GM23248 (cell line): ENCODE measurements around the gene IL18. TPM values are rescaled to one million over a fixed set of nuclear protein-coding genes. Genes with fewer than 3 reads are reported as not detected.

Source experiments
- DNase-seq: peaks from one replicate; pipeline ENCODE4 v3.0.0-alpha.2; 2015
- H2AFZ ChIP-seq: fragments of 200-600 bp; sonication (generic); 2 replicates; pipeline ENCODE4 v1.6.1; 2016; ENCODE audit warnings: antibody characterized with exemption
- H3F3A ChIP-seq: fragments of 200-600 bp; sonication (generic); 2 replicates; pipeline ENCODE4 v1.6.1; 2016; ENCODE audit warnings: mild to moderate bottlenecking, antibody characterized with exemption, mixed run types; ENCODE audit not compliant: insufficient read depth
- H3K27ac ChIP-seq: fragments of 200-600 bp; sonication (generic); 2 replicates; pipeline ENCODE4 v1.5.1; 2016; ENCODE audit warnings: mild to moderate bottlenecking
- H3K27me3 ChIP-seq: fragments of 200-600 bp; sonication (generic); replicated peaks from 2 replicates; pipeline ENCODE4 v1.6.1; 2016; ENCODE audit warnings: mild to moderate bottlenecking; ENCODE audit not compliant: insufficient read depth
- H3K36me3 ChIP-seq: fragments of 200-600 bp; sonication (generic); 2 replicates; pipeline ENCODE4 v1.6.1; 2016; ENCODE audit warnings: low read depth, mild to moderate bottlenecking
- H3K4me1 ChIP-seq: fragments of 200-600 bp; sonication (generic); 2 replicates; pipeline ENCODE4 v1.6.1; 2016; ENCODE audit warnings: mild to moderate bottlenecking; ENCODE audit not compliant: insufficient read depth
- H3K4me2 ChIP-seq: fragments of 200-600 bp; sonication (generic); one replicate; pipeline ENCODE4 v1.6.1; 2016; ENCODE audit warnings: mild to moderate bottlenecking; ENCODE audit not compliant: unreplicated experiment
- H3K4me3 ChIP-seq: fragments of 200-600 bp; sonication (generic); 2 replicates; pipeline ENCODE4 v1.5.1; 2016; ENCODE audit warnings: mild to moderate bottlenecking
- H3K79me2 ChIP-seq: fragments of 200-600 bp; sonication (generic); 2 replicates; pipeline ENCODE4 v1.6.1; 2016; ENCODE audit warnings: mild to moderate bottlenecking; ENCODE audit not compliant: insufficient read depth
- H3K9ac ChIP-seq: fragments of 200-600 bp; sonication (generic); 2 replicates; pipeline ENCODE4 v1.6.1; 2016; ENCODE audit warnings: mild to moderate bottlenecking
- H3K9me2 ChIP-seq: fragments of 200-600 bp; sonication (generic); 2 replicates; pipeline ENCODE4 v1.6.1; 2016; ENCODE audit warnings: mixed run types, mild to moderate bottlenecking, moderate library complexity; ENCODE audit not compliant: insufficient read depth
- H3K9me3 ChIP-seq: fragments of 200-600 bp; sonication (generic); one replicate; pipeline ENCODE4 v1.6.1; 2017; ENCODE audit warnings: low read depth
- H4K20me1 ChIP-seq: fragments of 200-600 bp; sonication (generic); 2 replicates; pipeline ENCODE4 v1.6.0; 2016; ENCODE audit not compliant: insufficient read depth
- EZH2 ChIP-seq: fragments of 200-600 bp; sonication (generic); IDR thresholded peaks from 2 replicates; pipeline ENCODE4 v1.6.1; 2018; ENCODE audit warnings: antibody characterized with exemption, mild to moderate bottlenecking; ENCODE audit not compliant: insufficient read depth, poor library complexity, severe bottlenecking
- EZH2phosphoT487 ChIP-seq: fragments of 200-600 bp; sonication (generic); IDR thresholded peaks from 2 replicates; pipeline ENCODE4 v1.6.1; 2018; ENCODE audit warnings: antibody characterized with exemption, moderate library complexity, mild to moderate bottlenecking, low read depth; ENCODE audit not compliant: insufficient read depth
- WGBS, 2 experiments: methylation state at CpG; one replicate each; pipeline ENCODE4 v1.1.6; 2015 to 2017; ENCODE audit warnings: low lambda C conversion rate in 2 of 2, low coverage in 1 of 2; ENCODE audit errors: missing lambda C conversion rate in 2 of 2; 5-methylcytosine and 5-hydroxymethylcytosine counted together
- in situ Hi-C: fragments of 300-500 bp; cut with MboI; formaldehyde crosslinking; loops from 2 replicates; pipeline ENCODE4 v1.15.0; 2020
- polyA plus RNA-seq: library from polyadenylated mRNA; unstranded; fragments of >200 nt; fragmentation: Nextera tagmentation; extraction: Ambion mirVana; gene quantifications from 2 replicates; pipeline ENCODE4 v1.2.1, GENCODE V29; 2016
- total RNA-seq: library from RNA; depleted of rRNA; stranded (reverse); fragments of >200 nt; shearing (Covaris generic); gene quantifications from 2 replicates; pipeline ENCODE4 v1.2.3, GENCODE V29; 2014

IL18 gene
- total and polyA plus RNA-seq, 2 experiments from 2014 or later: 51.9 to 62.9 TPM

DNA sequence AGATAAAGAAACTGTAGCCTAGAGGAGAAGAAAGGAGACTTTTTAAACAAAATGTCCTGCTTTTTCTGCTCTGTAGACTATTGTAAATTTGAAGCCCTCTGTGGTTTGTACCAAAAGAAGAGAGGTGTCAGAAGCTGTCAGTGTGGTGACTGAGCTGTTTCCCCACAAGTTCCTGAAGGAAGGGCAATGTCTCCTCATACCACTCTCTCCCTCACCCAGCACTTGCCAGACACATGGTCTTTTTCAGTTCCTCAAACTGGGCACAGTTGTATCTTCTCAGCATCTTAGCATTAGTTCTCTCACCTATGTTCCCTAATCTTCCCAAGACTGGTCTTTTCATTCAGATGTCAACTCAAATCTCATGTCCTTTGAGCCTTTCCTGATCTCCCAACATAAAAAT is 15.7 kb upstream of the IL18 start:
- Histone ChIP-seq H3K4me2 (no peak overlapping the region), H3K79me2 (no peaks in the 10 kb centered on the region), H3K4me3 (no peak overlapping the region), H3K9ac (no peak overlapping the region), H3K27ac (no peak overlapping the region), H3K9me2 (no peaks in the 10 kb centered on the region), H3K27me3 (no peaks in the 10 kb centered on the region), H3K36me3 (no peaks in the 10 kb centered on the region), H3K4me1 (peaks cover 5% of the 10 kb centered on the region; the same call in 1 of the 2 replicates), H2AFZ (no peak overlapping the region), H3K9me3 (no peaks in the 10 kb centered on the region), H4K20me1 (no peaks in the 10 kb centered on the region), H3F3A (no peaks in the 10 kb centered on the region)
- no peak for DNase-seq
- in situ Hi-C loops: no loop called here
- TF ChIP-seq EZH2phosphoT487 (no peak), EZH2 (no peak)

- Histone ChIP-seq H3K4me2 (no peak overlapping the region), H3K4me1 (peaks cover 7% of the 10 kb centered on the region; the same call in 1 of the 2 replicates), H3K4me3 (no peak overlapping the region), H3K9ac (no peak overlapping the region), H3K27ac (no peak overlapping the region), H2AFZ (no peak overlapping the region), H3K27me3 (no peaks in the 10 kb centered on the region), H3K9me2 (no peaks in the 10 kb centered on the region), H3F3A (no peaks in the 10 kb centered on the region), H3K9me3 (no peaks in the 10 kb centered on the region), H3K79me2 (no peaks in the 10 kb centered on the region), H4K20me1 (no peaks in the 10 kb centered on the region), H3K36me3 (no peaks in the 10 kb centered on the region)
- 64 to 68% methylated on average over 3 of the region's 3 CpGs for WGBS, 2 experiments
- TF ChIP-seq EZH2phosphoT487: no peak
- TF ChIP-seq EZH2: no peak
- in situ Hi-C loops: no loop called here
- DNase-seq: no peak
Measured at GRCh38 chr11:112178936-112179335, 15.0 kb upstream of the IL18 start.

- DNase-seq: no peak
- TF ChIP-seq EZH2: no peak
- no peak for TF ChIP-seq EZH2phosphoT487
- Histone ChIP-seq H3K4me1 (peaks cover 9% of the 10 kb centered on the region), H3K36me3 (no peaks in the 10 kb centered on the region), H3K79me2 (no peaks in the 10 kb centered on the region), H2AFZ (no peak overlapping the region), H3K27ac (no peak overlapping the region), H3K9ac (no peak overlapping the region), H3K4me3 (no peak overlapping the region), H3K9me3 (no peaks in the 10 kb centered on the region), H3K9me2 (no peaks in the 10 kb centered on the region), H3K4me2 (no peak overlapping the region), H3F3A (0 out of 2 replicates have a peak, but pooled peaks cover under 1% of the 10 kb centered on the region), H3K27me3 (no peaks in the 10 kb centered on the region), H4K20me1 (no peaks in the 10 kb centered on the region)
- WGBS, 2 experiments: 90 to 94% methylated on average over 1 of the region's 1 CpG
- in situ Hi-C loops: no loop called here
Measured at GRCh38 chr11:112178428-112178827, 14.5 kb upstream of the IL18 start.

DNA sequence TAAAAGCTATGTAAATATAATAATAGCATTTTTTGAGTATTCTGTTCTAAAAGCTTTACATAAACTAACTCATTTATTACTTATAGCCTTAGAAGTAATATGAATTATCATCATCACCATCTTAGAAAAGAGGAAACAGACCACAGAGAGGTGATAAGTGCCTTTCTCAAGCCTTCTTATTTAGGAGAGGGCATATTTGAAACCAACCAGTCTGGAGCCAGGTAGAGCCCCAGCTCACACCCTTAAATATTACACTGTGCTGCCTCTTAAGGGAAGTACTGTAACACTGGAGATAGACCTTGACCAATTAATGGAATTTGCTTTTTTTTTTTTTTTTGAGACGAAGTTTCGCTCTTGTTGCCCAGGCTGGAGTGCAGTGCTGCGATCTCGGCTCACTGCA is 13.7 kb upstream of the IL18 start:
- no peak overlapping the region for H3K27ac ChIP-seq
- H4K20me1 ChIP-seq: no peaks in the 10 kb centered on the region
- no peak overlapping the region for H3K9ac ChIP-seq
- H3F3A ChIP-seq: peaks cover 8% of the 10 kb centered on the region; the same call in 1 of the 2 replicates
- H3K9me2 ChIP-seq: no peaks in the 10 kb centered on the region
- no peaks in the 10 kb centered on the region for H3K36me3 ChIP-seq
- no peaks in the 10 kb centered on the region for H3K27me3 ChIP-seq
- peaks cover 17% of the 10 kb centered on the region for H3K4me1 ChIP-seq
- no peaks in the 10 kb centered on the region for H3K79me2 ChIP-seq
- no peak overlapping the region for H2AFZ ChIP-seq
- in situ Hi-C loops: no loop called here
- H3K9me3 ChIP-seq: no peaks in the 10 kb centered on the region
- no peak for TF ChIP-seq EZH2phosphoT487
- TF ChIP-seq EZH2: no peak
- WGBS, 2 experiments: 93 to 96% methylated on average over 4 of the region's 4 CpGs
- DNase-seq: no peak
- H3K4me3 ChIP-seq: no peak overlapping the region
- no peak overlapping the region for H3K4me2 ChIP-seq

- H3F3A ChIP-seq: peaks cover 8% of the 10 kb centered on the region; the same call in 1 of the 2 replicates
- no peak overlapping the region for H3K27ac ChIP-seq
- no peak overlapping the region for H3K4me2 ChIP-seq
- H3K79me2 ChIP-seq: no peaks in the 10 kb centered on the region
- no peaks in the 10 kb centered on the region for H3K9me3 ChIP-seq
- H2AFZ ChIP-seq: 0 out of 2 replicates have a peak overlapping the region, but pooled peaks have one; percentile 65
- TF ChIP-seq EZH2phosphoT487 (no peak), EZH2 (no peak)
- no peak overlapping the region for H3K9ac ChIP-seq
- H4K20me1 ChIP-seq: no peaks in the 10 kb centered on the region
- peaks cover 28% of the 10 kb centered on the region for H3K4me1 ChIP-seq
- no peak overlapping the region for H3K4me3 ChIP-seq
- 89 to 96% methylated on average over 1 of the region's 1 CpG for whole genome bisulfite sequencing, 2 experiments
- in situ Hi-C loops: no loop called here
- DNase-seq: no peak
- H3K36me3 ChIP-seq: no peaks in the 10 kb centered on the region
- no peaks in the 10 kb centered on the region for H3K27me3 ChIP-seq
- no peaks in the 10 kb centered on the region for H3K9me2 ChIP-seq
Measured at GRCh38 chr11:112176077-112176476, 12.2 kb upstream of the IL18 start.
